ENCODE measurements around the gene TANGO2.

TANGO2 gene

DNA sequence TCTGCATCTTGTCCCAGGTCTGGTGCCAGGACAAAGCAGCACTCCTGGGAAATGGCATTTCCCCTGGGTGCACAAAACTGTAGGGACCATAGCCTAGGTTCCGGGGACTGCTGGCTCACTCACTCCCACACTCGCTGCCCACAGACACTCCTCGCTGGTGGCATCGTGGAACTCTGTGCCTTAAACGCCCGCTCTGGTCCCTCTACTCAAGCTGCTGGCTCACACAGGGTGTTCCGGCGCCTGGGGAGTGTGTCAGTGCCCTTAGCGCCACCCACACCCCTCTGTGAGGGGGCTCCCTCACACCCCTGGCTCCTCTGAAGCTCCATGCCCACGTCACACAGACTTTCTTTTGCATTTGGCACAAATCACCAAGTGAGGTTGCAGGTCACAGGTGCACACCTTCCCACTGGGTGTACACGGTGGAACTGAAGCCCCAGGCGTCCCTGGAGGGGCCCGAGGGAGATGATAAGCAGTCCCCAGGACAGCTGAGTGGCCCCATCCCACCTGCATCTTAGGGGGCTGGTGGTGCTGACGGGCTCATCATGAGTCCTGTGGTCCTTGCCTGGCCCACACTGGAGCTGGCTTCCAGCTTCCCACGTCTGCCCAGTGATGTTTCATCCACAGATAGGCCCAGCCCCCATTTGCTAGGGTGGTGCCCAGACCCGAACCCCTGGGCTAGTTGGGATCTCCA, 35.9 kb downstream of the TANGO2 start:
- Mint-ChIP-seq H3K27ac (no peak overlapping the region), H3K4me3 (no peak overlapping the region), H3K36me3 (peaks cover 14% of the 10 kb centered on the region), H3K9me3 (no peaks in the 10 kb centered on the region), H3K27me3 (no peaks in the 10 kb centered on the region), H3K4me1 (peaks cover 2% of the 10 kb centered on the region)
- no peak for DNase-seq
- CTCF ChIA-PET = no interaction called here

DNA sequence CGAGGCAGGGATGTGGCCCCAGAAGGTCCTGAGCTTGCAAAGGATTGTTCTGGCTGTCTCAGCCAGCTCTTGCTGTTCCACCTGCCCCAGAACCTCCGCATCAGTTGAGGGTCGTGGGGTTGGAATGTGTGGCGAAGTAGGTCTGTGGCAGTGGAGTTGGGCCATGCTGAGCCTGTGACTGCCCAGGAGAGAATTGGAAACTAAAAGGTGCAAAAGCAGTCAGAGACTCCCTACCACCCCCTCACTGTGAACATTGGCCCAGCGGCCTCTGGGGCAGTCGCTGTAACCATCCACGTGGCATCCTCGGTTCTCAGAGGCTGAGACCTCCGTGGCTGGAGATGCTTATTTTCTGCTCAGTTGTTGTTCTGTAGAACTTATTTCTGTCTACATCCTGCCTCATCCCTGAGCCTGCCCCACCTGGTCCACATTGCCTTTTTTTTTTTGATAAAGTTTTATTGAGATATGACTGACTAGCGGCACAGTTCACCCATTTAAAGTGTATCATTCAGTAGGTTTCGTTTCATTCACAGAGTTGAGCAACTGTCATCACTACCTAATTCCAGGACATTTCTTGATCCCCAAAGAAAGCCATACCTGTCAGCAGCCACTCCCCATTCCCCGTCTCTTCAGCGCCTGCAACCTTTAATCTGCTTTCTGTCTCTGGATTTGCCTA, 36.8 kb downstream of the TANGO2 start:
- no peaks in the 10 kb centered on the region for H3K9me3 Mint-ChIP-seq
- CTCF ChIA-PET = no interaction called here
- H3K4me1 Mint-ChIP-seq = peaks cover 2% of the 10 kb centered on the region
- no peaks in the 10 kb centered on the region for H3K27me3 Mint-ChIP-seq
- H3K4me3 Mint-ChIP-seq = no peak overlapping the region
- DNase-seq = no peak
- peaks cover 9% of the 10 kb centered on the region for H3K36me3 Mint-ChIP-seq
- no peak overlapping the region for H3K27ac Mint-ChIP-seq

DNA sequence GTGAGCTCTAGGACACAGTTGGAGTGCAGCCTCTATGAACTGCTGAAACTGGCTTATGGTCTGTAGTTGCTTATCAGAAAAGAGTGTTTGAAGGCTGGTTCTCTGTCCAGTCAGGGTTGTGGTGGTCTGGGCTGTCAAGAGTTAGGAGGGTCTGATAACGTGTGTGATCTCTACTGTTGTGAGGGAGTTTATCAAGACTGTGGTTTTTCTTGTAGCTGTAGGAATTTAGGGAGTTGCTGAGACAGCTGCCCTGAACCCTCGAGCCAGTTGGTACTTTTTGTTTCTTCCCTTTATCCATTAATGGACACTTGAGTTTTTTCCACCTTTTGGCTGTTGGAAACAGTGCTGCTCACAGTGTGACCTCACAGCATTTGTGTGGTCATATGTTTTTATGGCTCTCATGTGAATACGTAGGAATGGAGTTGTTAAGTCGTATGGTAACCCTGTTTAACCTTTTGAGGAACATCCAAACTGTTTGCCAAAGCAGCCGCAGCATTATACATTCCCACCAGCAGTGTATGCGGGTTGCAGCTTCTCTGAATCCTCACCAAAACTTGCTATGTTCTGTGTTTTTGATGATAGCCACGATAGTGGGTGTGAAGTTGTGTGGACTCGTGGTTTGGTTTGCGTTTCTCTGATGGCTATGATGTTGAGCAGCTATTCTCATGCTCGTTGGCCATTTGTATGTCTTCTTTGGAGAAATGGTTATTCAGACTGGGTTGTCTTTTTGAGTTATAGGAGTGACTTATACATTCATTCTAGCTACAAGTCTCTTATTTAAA, 38.3 kb downstream of the TANGO2 start:
- Mint-ChIP-seq H3K27ac (no peak overlapping the region), H3K36me3 (peaks cover 11% of the 10 kb centered on the region), H3K4me1 (peaks cover 2% of the 10 kb centered on the region), H3K9me3 (no peaks in the 10 kb centered on the region), H3K27me3 (no peaks in the 10 kb centered on the region), H3K4me3 (no peak overlapping the region)
- CTCF ChIA-PET = interaction anchor here (0.6 kb wide), 1 partner anchor 21 kb away, joined by 3 read pairs; no protein-coding TSS in a partner anchor
- DNase-seq = no peak

DNA sequence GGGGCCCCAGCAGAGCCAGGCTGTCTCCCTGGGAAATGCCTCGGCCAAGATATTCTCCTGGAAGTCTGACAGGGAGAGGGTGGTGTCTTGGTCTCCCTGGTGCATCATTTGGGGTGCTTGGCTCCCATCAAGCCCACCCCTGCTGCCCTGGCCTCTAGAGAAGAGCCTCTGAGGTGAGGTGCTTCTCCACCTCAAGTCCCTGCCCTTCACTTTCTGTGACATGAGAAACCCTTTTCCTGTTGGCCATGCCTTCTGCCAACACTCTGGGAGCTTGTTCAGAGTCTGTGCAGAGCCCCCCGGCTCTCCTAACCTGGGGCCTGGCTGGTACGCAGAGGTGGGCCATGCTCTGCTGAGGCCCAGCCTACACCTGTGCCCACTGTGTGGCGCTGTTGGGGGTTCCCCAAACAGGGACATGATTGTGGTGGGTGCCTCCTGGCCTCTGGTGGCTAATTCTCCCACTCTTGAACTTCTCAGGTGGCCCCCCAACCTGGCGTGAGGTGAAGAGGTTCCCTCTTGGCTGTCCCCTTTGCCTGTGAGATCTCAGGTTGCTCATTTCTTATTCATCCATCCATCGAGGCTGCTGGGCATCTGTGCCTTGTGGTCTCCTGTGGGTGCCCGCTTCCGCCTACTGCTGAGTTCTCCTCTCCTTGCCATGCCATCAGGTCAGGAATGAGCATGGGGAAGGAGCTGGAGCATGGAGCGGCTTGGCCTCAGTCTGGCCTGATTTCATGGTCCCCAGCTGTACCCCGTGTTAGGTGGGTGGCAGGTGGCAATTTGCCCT, 40.0 kb downstream of the TANGO2 start:
- Mint-ChIP-seq H3K4me1 (peaks cover 2% of the 10 kb centered on the region), H3K27me3 (no peaks in the 10 kb centered on the region), H3K27ac (no peak overlapping the region), H3K9me3 (no peaks in the 10 kb centered on the region), H3K36me3 (peaks cover 9% of the 10 kb centered on the region), H3K4me3 (no peak overlapping the region)
- DNase-seq = no peak
- CTCF ChIA-PET = interaction anchor here (1.1 kb wide), 1 partner anchor 113 kb away, joined by 3 read pairs; no protein-coding TSS in a partner anchor

DNA sequence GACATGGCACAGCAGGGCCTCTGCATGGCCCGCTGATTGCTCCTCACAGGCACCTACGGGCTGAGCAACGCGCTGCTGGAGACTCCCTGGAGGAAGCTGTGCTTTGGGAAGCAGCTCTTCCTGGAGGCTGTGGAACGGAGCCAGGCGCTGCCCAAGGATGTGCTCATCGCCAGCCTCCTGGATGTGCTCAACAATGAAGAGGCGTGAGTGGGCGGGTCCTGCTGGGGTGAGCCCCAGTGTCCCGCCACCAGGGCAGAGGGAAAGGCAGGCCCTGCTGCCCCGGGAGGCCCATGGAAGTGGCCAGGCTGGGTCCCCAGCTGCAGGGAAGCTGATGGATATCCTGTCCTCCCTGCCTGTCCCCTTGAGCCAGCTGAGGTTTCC, 40.6 kb downstream of the TANGO2 start:
- CTCF ChIA-PET = no interaction called here
- H3K4me1 Mint-ChIP-seq = peaks cover 2% of the 10 kb centered on the region
- H3K27ac Mint-ChIP-seq = no peak overlapping the region
- peaks cover 9% of the 10 kb centered on the region for H3K36me3 Mint-ChIP-seq
- no peaks in the 10 kb centered on the region for H3K27me3 Mint-ChIP-seq
- no peak overlapping the region for H3K4me3 Mint-ChIP-seq
- no peaks in the 10 kb centered on the region for H3K9me3 Mint-ChIP-seq
- no peak for DNase-seq

DNA sequence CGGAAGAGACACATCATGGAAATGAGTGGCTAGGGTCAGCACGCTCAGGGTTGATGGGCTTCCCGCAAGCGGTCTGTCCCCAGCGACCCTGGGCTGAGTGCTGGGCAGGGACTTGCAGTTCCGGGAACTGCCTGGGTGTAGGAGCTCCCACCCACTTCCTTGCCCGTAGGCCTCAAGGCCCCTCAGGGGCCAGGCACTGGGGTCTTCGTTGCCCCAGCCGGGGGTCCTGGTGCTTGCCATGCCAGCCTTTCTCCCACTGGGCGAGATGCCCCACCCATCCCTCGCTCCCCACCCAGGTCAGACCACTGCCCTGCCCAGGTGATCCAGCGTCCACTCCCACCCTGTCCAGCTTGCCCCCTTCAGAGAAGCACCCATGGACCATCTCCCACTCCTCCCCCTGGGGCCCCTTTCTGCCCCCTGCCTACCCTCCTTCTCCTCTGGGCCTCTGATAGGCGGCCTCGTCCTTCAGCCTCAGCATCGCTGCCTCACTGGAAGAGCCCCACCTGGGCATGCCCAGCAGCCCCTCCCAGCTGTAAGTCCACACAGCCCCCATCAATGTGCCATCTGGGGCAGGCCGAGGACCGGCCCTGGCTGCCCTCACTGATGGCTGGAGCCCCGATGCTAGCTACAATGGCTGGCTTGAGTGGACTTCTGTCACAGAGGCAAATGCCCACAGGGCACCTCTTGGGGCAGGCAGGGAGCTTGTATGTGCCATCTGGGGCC, 41.3 kb downstream of the TANGO2 start:
- Mint-ChIP-seq H3K36me3 (peaks cover 9% of the 10 kb centered on the region), H3K27ac (no peak overlapping the region), H3K4me1 (peaks cover 2% of the 10 kb centered on the region), H3K4me3 (no peak overlapping the region), H3K9me3 (no peaks in the 10 kb centered on the region), H3K27me3 (no peaks in the 10 kb centered on the region)
- CTCF ChIA-PET = no interaction called here
- DNase-seq = no peak

DNA sequence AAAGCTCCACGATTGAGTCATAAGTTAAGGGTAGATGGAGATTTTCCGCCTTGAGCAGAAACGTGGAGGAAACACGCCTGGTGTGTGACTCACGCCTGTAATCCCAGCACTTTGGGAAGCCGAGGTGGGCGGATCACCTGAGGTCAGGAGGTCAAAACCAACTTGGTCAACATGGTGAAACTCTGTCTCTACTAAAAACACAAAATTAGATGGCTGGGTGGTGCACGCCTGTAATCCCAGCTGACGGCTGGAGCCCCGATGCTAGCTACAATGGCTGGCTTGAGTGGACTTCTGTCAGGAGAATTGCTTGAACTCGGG, 41.8 kb downstream of the TANGO2 start:
- Mint-ChIP-seq H3K4me1 (peaks cover 2% of the 10 kb centered on the region), H3K27ac (no peak overlapping the region), H3K9me3 (no peaks in the 10 kb centered on the region), H3K4me3 (no peak overlapping the region), H3K36me3 (peaks cover 9% of the 10 kb centered on the region), H3K27me3 (no peaks in the 10 kb centered on the region)
- no peak for DNase-seq
- CTCF ChIA-PET = no interaction called here

DNA sequence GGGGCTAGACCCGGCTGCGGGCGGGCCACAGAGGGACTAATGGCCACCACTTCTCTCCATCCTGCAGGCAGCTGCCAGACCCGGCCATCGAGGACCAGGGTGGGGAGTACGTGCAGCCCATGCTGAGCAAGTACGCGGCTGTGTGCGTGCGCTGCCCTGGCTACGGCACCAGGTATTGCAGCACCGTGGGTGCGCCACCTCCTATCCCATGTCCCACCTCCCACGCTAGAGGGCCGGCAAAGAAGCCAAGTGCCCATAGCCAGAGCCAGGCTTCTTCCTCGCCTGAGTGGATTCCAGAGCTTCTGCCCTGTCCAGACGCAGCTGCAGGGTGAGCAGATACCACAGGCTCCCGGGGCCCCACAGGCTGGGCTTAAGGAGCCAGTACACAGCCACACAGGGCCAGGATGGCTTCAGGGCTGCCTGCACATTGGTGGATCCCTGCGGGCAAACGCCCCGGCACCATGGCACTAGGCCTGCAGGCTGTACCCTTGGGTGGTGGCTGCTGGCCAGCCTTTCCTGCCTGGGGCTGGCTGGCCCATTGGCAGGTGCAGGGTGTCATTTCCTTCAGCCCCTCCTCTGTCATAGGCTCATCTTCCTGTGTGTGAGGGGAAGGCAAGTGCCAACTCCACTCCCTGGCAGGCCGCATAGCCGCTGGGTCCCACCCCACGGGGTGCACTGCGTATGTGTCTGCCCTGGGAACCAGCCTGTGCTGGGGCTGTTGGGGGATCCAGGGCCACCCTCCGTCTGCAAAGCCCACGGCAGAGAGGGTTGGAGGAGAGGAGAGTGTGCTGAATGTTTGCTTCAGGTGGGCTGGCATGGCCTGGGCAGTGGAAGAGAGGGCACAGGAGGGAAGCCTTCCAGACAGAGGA, 42.6 kb downstream of the TANGO2 start:
- CTCF ChIA-PET = no interaction called here
- H3K27me3 Mint-ChIP-seq = no peaks in the 10 kb centered on the region
- no peaks in the 10 kb centered on the region for H3K9me3 Mint-ChIP-seq
- no peak for DNase-seq
- H3K36me3 Mint-ChIP-seq = peaks cover 7% of the 10 kb centered on the region
- H3K27ac Mint-ChIP-seq = no peak overlapping the region
- H3K4me3 Mint-ChIP-seq = no peak overlapping the region
- H3K4me1 Mint-ChIP-seq = peaks cover 2% of the 10 kb centered on the region

DNA sequence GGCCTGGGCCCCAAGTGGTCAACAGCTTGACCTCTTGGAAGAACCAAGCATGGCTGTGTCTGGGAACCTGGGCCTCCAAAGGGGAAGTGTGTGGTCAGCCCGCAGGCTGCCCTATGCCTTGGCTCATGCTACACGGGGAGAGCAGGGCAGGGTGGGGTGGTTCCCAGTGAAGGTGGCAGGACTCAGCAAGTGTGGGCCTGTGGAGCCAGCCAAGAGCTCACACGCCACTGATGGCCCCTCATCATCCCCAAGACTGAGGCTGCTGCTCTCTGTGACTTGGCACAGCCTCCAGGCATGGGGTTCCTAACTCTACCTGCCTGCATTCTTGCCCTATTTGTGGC, 43.2 kb downstream of the TANGO2 start:
- CTCF ChIA-PET = no interaction called here
- no peaks in the 10 kb centered on the region for H3K9me3 Mint-ChIP-seq

DNA sequence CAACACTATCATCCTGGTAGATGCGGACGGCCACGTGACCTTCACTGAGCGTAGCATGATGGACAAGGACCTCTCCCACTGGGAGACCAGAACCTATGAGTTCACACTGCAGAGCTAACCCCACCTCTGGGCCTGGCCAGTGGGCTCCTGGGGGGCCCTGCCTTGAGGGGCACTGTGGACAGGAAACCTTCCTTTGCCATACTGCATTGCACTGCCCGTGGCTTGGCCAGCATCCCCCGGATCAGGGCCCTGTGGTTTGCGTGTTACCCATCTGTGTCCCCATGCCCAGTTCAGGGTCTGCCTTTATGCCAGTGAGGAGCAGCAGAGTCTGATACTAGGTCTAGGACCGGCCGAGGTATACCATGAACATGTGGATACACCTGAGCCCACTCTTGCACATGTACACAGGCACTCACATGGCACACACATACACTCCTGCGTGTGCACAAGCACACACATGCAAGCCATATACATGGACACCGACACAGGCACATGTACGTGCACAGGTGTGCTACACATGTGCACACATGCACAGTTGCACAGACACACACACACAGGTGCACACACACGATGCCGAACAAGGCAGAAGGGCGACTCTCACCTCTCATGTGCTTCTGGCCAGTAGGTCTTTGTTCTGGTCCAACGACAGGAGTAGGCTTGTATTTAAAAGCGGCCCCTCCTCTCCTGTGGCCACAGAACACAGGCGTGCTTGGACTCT, 43.8 kb downstream of the TANGO2 start:
- no peak overlapping the region for H3K27ac Mint-ChIP-seq
- no peaks in the 10 kb centered on the region for H3K4me1 Mint-ChIP-seq
- no peak for DNase-seq
- peaks cover 7% of the 10 kb centered on the region for H3K36me3 Mint-ChIP-seq
- H3K27me3 Mint-ChIP-seq = no peaks in the 10 kb centered on the region
- no peaks in the 10 kb centered on the region for H3K9me3 Mint-ChIP-seq
- no peak overlapping the region for H3K4me3 Mint-ChIP-seq
- CTCF ChIA-PET = no interaction called here

More for the DNA sequence above, 43.2 kb downstream of the TANGO2 start:
- H3K4me1 Mint-ChIP-seq = no peaks in the 10 kb centered on the region
- no peak for DNase-seq
- H3K27me3 Mint-ChIP-seq = no peaks in the 10 kb centered on the region
- H3K36me3 Mint-ChIP-seq = peaks cover 7% of the 10 kb centered on the region
- no peak overlapping the region for H3K4me3 Mint-ChIP-seq
- no peak overlapping the region for H3K27ac Mint-ChIP-seq

DNA sequence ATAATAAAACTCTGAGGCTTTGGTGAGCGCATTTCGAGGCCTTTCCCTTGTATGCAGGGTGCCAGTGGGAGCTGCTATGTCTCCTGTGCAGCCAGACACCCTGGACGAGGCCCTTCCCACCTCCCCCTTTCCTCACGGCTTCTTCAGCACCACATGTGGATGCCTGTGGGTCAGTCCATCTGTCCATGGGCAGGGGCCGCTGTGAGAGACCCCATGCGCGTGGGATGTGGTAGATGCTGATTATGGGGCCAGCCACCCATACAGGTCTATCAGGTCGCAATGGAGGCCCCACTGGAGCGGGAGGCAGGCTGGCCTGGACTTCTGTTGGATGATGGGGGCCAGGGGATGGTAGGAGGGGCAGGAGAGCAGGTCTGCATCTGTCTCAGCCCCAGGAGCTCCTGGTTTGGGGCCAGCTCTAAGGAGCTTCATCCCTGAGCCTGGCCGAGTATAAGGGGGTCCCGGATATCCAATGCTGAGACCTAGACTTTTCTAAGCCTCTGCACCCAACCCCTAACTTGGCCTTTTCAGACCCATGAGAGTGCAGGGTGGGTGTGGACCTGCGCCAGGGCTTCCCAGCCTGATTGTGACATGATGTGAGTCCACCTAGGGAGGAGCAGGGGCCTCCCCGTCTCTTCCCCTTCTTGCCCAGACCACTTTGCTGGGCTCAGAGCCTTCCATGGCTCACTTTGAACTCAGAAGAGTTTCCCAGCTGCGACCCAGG, 45.1 kb downstream of the TANGO2 start:
- H3K4me3 Mint-ChIP-seq = no peak overlapping the region
- CTCF ChIA-PET = interaction anchor here (1.0 kb wide), 1 partner anchor 17 kb away, joined by 3 read pairs; no protein-coding TSS in a partner anchor
- H3K27me3 Mint-ChIP-seq = peaks cover 5% of the 10 kb centered on the region
- no peaks in the 10 kb centered on the region for H3K4me1 Mint-ChIP-seq
- no peak overlapping the region for H3K27ac Mint-ChIP-seq
- DNase-seq = no peak
- H3K9me3 Mint-ChIP-seq = no peaks in the 10 kb centered on the region
- peaks cover 4% of the 10 kb centered on the region for H3K36me3 Mint-ChIP-seq

DNA sequence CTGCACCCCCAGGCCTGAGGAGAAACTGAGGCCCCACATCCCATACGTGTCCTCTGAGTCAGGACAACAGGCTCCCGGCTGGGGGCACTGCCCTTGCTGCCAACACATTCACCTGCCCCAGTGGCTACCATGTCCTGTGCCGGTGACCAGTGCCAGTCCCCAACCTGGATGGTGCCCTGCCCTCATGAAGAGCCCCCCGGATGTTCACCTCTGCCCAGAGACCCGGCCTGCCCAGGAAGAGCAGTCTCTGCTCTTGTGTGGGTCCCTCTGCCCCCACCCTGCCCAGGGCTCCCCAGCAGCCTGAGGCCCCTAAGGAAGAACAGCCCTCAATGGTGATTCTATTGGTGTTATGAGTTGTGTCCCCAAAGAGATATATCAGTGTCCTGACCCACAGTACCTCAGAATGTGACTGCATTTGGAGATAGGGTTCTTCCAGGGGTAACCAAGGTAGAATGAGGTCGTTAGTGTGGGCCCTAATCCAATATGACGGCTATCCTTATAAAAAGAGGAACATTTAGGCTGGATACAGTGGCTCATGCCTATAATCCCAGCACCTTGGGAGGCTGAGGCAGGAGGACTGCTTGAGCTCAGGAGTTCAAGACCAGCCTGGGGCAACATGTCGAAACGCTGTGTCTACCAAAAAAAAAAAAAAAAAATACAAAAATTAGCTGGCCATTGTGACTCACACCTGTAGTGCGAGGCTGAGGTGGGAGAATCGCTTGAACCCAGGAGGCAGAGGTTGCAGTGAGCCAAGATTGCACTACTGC, 45.9 kb downstream of the TANGO2 start:
- no peak overlapping the region for H3K27ac Mint-ChIP-seq
- DNase-seq = no peak
- H3K4me3 Mint-ChIP-seq = no peak overlapping the region
- no peaks in the 10 kb centered on the region for H3K9me3 Mint-ChIP-seq
- H3K4me1 Mint-ChIP-seq = no peaks in the 10 kb centered on the region
- H3K27me3 Mint-ChIP-seq = peaks cover 5% of the 10 kb centered on the region
- CTCF ChIA-PET = interaction anchor here (0.6 to 1.0 kb wide), 2 partner anchors 16 kb away, joined by 3 to 4 read pairs; no protein-coding TSS in a partner anchor
- peaks cover 2% of the 10 kb centered on the region for H3K36me3 Mint-ChIP-seq

Measured in activated naive CD4-positive, alpha-beta T cell treated with anti-CD3 and anti-CD28 coated beads, Interleukin-2, amount 10 ng/mL, durations not matched to agents 7 days and 5 days (primary cell).